ENCODE results near the gene ZBTB43.

ZBTB43 gene, protein sequence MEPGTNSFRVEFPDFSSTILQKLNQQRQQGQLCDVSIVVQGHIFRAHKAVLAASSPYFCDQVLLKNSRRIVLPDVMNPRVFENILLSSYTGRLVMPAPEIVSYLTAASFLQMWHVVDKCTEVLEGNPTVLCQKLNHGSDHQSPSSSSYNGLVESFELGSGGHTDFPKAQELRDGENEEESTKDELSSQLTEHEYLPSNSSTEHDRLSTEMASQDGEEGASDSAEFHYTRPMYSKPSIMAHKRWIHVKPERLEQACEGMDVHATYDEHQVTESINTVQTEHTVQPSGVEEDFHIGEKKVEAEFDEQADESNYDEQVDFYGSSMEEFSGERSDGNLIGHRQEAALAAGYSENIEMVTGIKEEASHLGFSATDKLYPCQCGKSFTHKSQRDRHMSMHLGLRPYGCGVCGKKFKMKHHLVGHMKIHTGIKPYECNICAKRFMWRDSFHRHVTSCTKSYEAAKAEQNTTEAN

DNA sequence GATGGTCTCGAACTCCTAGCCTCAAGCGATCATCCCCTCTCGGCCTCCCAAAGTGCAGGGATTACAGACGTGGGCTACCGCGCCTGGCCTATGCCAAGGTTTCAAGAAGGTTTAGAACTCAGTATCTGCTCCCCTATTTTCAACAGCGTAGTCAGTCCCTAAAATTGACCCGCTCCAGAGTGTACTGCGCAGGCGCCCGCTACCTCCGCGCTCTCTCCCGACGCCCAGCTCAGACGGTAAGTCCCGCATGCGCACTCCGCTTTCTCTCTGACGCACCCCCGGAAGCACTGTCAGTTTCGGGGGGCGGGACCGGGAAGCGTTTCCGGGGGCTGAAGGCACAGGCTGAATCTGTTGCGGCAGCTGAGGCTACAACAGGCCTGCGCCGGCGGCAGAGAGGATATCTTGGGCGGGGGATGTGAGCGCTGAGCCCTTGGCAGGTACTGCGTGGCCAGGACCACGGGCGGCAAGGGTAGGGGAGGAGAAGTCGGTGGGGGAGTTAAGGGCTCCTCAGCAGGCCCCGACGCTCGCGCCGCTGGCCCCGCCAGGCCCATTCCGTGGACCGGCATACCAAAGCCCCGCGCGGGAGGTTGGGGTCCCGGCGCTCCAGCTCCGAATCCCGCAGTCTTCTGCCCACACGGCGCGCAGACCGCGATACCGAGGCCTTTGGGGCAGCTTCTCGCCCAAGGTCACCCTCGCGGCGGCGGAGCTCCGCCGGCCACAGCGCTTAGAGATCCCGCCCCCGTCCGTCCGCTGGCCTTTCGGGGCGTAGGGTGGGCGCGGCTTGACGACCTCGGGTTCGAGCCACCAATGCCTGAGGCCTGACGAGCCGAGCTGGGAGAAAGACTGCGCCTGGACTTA, at the start of gene ZBTB43:
Gene ZBTB43 (plus strand): TSS at position 345 of the 858 bp plus-strand sequence. CDS start 27,470 bp downstream, outside the sequence.
- Histone ChIP-seq H3K9me3 (ENCODE audit: control insufficient read depth, insufficient read depth, low read length) (no peaks in the 10 kb centered on the region), H3K9ac (ENCODE audit: low read depth, low read length) (peak within 1 kb of the TSS; percentile 60), H3K36me3 (ENCODE audit: control insufficient read depth, insufficient read depth, low read length) (no peaks in the 10 kb centered on the region), H3K27me3 (ENCODE audit: control insufficient read depth, insufficient read depth, low read length) (peaks cover 2% of the 10 kb centered on the region), H3K4me3 (ENCODE audit: low read depth, low read length) (peak within 1 kb of the TSS; percentile 90), H3K4me1 (ENCODE audit: control insufficient read depth, insufficient read depth, low read length) (peaks cover 6% of the 10 kb centered on the region)

DNA sequence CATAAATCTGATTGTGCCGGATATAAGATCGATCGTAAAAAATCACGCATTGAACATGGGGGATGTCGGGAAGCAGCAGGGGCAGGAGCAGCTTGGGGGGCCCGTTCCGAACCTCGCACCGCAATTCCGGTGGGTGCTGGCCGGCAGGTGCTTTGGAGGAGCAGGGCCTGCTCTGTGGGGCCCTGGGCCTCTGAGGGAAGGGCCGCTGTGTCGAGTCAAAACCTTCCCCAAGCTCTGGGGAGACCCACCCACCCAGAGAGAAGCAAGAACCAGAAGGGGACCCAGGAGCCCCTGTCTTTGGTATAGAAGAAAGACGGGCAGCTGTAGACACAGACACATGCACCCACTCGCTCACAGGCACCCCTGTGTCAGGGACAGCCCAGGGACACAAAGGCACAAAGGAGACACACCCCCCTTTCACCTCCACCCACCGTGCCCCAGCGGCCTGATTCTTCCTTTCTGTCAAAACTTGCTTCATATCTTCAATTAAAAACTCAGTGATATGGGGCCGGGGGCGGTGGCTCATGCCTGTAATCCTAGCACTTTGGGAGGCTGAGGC, 49.4 kb upstream of the ZBTB43 start:
- Histone ChIP-seq H3K4me3 (ENCODE audit: low read depth, low read length) (no peak overlapping the region), H3K9me3 (ENCODE audit: control insufficient read depth, insufficient read depth, low read length) (no peaks in the 10 kb centered on the region), H3K9ac (ENCODE audit: low read depth, low read length) (no peak overlapping the region), H3K27me3 (ENCODE audit: control insufficient read depth, insufficient read depth, low read length) (no peaks in the 10 kb centered on the region), H3K36me3 (ENCODE audit: control insufficient read depth, insufficient read depth, low read length) (no peaks in the 10 kb centered on the region), H3K4me1 (ENCODE audit: control insufficient read depth, insufficient read depth, low read length) (no peaks in the 10 kb centered on the region)

DNA sequence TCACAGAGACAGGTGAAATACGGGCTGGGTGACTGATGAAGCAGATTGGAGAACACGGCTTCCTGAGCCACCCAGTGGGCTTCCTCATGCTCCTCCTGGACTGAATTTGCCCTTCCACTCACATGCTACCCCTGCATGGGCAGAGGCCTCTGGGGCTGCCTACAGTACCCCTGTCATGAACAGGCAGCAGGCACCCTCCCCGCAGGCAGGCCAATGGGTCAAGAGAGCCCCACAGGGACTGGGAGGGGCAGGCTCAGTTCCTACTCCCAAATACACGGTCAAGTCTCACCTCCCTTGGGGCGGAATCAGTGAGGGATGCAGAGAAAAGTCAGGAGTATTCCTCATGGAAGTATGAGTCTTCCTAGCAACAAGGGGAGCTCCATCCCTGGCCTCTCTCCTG, 48.6 kb upstream of the ZBTB43 start:
- H3K27me3 ChIP-seq (ENCODE audit: control insufficient read depth, insufficient read depth, low read length) = no peaks in the 10 kb centered on the region
- H3K4me3 ChIP-seq (ENCODE audit: low read depth, low read length) = no peak overlapping the region
- no peaks in the 10 kb centered on the region for H3K4me1 ChIP-seq (ENCODE audit: control insufficient read depth, insufficient read depth, low read length)
- no peaks in the 10 kb centered on the region for H3K36me3 ChIP-seq (ENCODE audit: control insufficient read depth, insufficient read depth, low read length)
- H3K9ac ChIP-seq (ENCODE audit: low read depth, low read length) = no peak overlapping the region
- H3K9me3 ChIP-seq (ENCODE audit: control insufficient read depth, insufficient read depth, low read length) = no peaks in the 10 kb centered on the region

DNA sequence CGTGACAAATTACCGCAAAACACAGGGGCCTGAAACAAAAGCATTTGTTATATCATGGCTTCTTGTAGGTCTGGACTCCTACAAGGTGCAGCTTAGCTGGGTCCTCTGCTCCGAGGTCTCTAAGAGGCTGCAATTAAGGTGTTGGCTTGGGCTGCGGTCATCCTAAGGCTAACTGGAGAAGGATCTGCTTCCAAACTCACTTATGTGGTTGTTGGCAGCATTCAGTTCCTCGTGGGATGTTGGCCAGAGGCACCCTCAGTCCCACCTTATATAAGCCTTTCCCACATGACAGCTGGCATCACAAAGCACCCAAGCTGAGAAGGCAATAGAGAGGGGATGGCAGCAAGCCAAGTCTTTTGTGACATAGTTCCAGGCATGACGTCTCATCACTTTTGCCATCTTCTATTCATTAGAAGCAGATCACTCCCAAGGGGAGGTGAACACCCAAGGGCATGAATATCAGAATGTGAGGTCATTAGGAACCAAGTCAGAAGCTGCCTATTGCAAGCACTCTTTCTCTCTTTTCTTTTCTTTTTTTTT, 47.9 kb upstream of the ZBTB43 start:
- Histone ChIP-seq H3K27me3 (ENCODE audit: control insufficient read depth, insufficient read depth, low read length) (no peaks in the 10 kb centered on the region), H3K36me3 (ENCODE audit: control insufficient read depth, insufficient read depth, low read length) (no peaks in the 10 kb centered on the region), H3K9me3 (ENCODE audit: control insufficient read depth, insufficient read depth, low read length) (no peaks in the 10 kb centered on the region), H3K4me1 (ENCODE audit: control insufficient read depth, insufficient read depth, low read length) (no peaks in the 10 kb centered on the region), H3K4me3 (ENCODE audit: low read depth, low read length) (no peak overlapping the region), H3K9ac (ENCODE audit: low read depth, low read length) (no peak overlapping the region)

DNA sequence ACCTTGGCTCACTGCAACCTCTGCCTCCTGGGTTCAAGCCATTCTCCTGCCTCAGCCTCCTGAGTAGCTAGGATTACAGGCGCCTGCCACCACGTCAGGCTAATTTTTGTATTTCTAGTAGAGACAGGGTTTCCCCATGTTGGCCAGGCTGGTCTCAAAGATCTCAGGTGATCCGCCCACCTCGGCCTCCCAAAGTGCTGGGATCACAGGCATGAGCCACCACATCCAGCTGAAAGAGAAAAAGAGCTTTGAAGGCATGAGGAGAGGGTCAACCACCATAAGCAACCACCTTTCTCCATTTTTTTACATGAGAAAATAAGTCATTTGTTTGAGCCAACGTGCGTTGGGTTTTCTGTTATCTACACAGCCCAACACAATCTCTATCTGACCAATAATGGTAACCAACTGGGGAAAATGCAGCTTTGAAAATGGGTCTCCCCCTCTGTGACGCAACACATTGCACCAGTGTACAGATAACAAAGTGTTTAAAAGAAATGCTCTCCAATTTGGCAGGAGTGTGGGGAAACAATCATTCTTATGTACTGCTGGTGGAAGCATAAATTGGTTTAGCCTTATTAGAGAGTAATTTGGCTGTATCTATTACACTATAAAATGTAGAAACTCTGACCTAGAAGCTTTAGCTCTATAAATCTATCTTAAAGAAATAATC, 45.8 kb upstream of the ZBTB43 start:
- Histone ChIP-seq H3K27me3 (ENCODE audit: control insufficient read depth, insufficient read depth, low read length) (no peaks in the 10 kb centered on the region), H3K4me3 (ENCODE audit: low read depth, low read length) (no peak overlapping the region), H3K9ac (ENCODE audit: low read depth, low read length) (no peak overlapping the region), H3K4me1 (ENCODE audit: control insufficient read depth, insufficient read depth, low read length) (no peaks in the 10 kb centered on the region), H3K9me3 (ENCODE audit: control insufficient read depth, insufficient read depth, low read length) (no peaks in the 10 kb centered on the region), H3K36me3 (ENCODE audit: control insufficient read depth, insufficient read depth, low read length) (no peaks in the 10 kb centered on the region)

DNA sequence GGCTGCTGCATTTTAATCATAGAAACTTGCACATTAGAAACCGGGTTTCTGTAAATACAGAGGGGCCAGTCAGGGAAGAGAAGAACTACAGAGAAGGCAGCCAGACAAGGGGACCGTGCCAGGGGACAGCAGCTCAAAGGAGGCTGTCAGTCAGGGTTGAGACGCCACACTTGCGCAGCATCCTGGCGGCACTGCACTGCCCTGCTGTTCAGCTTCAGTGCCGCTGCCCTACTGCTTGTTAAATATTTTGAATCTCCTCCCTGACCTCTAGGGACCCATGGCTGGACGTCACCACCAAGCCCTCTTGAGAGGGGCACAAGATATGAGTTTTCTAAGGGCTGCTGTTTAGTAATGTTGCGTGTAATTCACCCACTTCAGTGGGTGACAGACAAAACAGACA, 43.6 kb upstream of the ZBTB43 start:
- Histone ChIP-seq H3K9me3 (ENCODE audit: control insufficient read depth, insufficient read depth, low read length) (no peaks in the 10 kb centered on the region), H3K4me3 (ENCODE audit: low read depth, low read length) (no peak overlapping the region), H3K9ac (ENCODE audit: low read depth, low read length) (no peak overlapping the region), H3K4me1 (ENCODE audit: control insufficient read depth, insufficient read depth, low read length) (no peaks in the 10 kb centered on the region), H3K27me3 (ENCODE audit: control insufficient read depth, insufficient read depth, low read length) (no peaks in the 10 kb centered on the region), H3K36me3 (ENCODE audit: control insufficient read depth, insufficient read depth, low read length) (no peaks in the 10 kb centered on the region)

DNA sequence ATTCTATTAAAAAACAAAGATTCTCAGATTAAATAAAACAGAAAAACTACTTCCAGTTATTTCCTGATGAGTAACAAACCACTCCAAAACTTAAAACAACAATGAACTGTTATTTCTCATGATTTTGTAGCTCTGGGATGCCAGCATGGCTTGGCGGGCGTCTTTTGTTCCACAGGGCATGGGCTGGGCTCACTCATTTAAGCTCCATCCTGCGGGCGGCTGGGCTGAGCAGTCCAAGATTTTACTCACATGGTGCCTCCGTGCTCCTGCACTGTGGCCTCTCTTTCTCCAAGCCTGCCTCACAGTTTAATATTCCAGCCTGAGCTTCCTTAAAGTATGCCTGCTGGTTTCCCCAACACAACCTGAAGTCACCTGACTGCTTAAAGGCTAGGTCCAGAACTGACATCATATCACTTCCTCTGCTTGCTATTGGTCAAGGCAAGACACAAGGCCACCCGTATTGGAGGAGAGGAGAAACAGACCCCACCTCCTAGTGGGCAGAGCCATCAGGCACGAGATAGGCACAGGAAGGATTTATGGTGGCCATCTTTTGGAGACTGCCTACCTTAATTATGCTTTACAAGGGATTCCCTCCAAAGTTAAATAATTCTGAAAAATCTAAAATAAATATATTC, 41.6 kb upstream of the ZBTB43 start:
- H3K4me3 ChIP-seq (ENCODE audit: low read depth, low read length) = no peak overlapping the region
- no peaks in the 10 kb centered on the region for H3K4me1 ChIP-seq (ENCODE audit: control insufficient read depth, insufficient read depth, low read length)
- no peaks in the 10 kb centered on the region for H3K9me3 ChIP-seq (ENCODE audit: control insufficient read depth, insufficient read depth, low read length)
- no peak overlapping the region for H3K9ac ChIP-seq (ENCODE audit: low read depth, low read length)
- no peaks in the 10 kb centered on the region for H3K36me3 ChIP-seq (ENCODE audit: control insufficient read depth, insufficient read depth, low read length)
- H3K27me3 ChIP-seq (ENCODE audit: control insufficient read depth, insufficient read depth, low read length) = no peaks in the 10 kb centered on the region

DNA sequence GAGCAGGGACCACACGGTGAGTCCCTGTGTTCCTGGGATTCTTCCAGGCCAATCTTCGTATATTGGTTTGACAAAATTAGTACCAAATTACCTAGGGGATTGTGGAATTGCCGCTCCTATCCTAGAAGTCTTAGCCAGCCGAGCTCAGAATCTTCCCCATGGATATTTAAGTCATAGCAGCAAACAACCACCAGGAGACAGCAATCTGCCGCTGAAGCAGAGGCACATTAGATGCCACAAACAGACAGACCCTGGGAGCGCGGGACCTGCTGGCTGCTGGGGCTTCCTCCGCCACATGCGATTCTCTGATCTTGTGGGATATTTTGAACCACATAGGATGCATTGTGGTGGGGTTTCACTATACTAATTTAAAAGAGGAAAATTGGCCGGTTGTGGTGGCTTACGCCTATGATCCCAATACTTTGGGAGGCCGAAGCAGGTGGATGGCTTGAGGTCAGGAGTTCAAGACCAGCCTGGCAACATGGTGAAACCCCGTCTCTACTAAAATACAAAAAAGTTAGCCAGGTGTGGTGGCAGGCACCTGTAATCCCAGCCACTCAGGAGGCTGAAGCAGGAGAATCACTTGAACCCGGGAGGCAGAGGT, 31.7 kb upstream of the ZBTB43 start:
- H3K4me1 ChIP-seq (ENCODE audit: control insufficient read depth, insufficient read depth, low read length) = no peaks in the 10 kb centered on the region
- H3K36me3 ChIP-seq (ENCODE audit: control insufficient read depth, insufficient read depth, low read length) = no peaks in the 10 kb centered on the region
- H3K27me3 ChIP-seq (ENCODE audit: control insufficient read depth, insufficient read depth, low read length) = no peaks in the 10 kb centered on the region
- no peaks in the 10 kb centered on the region for H3K9me3 ChIP-seq (ENCODE audit: control insufficient read depth, insufficient read depth, low read length)
- no peak overlapping the region for H3K4me3 ChIP-seq (ENCODE audit: low read depth, low read length)
- H3K9ac ChIP-seq (ENCODE audit: low read depth, low read length) = no peak overlapping the region

DNA sequence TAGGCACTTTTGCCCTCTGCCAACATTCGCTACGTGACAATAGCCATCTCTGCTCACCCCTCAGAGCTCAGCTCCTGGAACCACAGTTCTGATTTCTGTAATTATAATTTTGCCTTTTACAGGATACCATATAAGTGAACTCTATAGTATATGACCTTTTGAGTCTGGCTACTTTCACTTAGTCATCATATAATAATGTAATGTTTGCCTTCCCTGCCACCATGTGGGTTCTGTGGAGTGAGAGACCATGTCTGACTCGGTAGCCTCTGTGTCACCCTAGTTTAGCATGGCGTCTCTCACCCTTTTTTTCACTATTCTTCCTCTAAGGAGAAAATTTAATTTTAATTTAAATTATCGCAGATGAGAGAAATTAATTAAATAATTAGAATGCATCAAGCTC, 28.9 kb upstream of the ZBTB43 start:
- no peaks in the 10 kb centered on the region for H3K27me3 ChIP-seq (ENCODE audit: control insufficient read depth, insufficient read depth, low read length)
- no peak overlapping the region for H3K4me3 ChIP-seq (ENCODE audit: low read depth, low read length)
- H3K9ac ChIP-seq (ENCODE audit: low read depth, low read length) = no peak overlapping the region
- no peaks in the 10 kb centered on the region for H3K36me3 ChIP-seq (ENCODE audit: control insufficient read depth, insufficient read depth, low read length)
- no peaks in the 10 kb centered on the region for H3K4me1 ChIP-seq (ENCODE audit: control insufficient read depth, insufficient read depth, low read length)
- no peaks in the 10 kb centered on the region for H3K9me3 ChIP-seq (ENCODE audit: control insufficient read depth, insufficient read depth, low read length)

DNA sequence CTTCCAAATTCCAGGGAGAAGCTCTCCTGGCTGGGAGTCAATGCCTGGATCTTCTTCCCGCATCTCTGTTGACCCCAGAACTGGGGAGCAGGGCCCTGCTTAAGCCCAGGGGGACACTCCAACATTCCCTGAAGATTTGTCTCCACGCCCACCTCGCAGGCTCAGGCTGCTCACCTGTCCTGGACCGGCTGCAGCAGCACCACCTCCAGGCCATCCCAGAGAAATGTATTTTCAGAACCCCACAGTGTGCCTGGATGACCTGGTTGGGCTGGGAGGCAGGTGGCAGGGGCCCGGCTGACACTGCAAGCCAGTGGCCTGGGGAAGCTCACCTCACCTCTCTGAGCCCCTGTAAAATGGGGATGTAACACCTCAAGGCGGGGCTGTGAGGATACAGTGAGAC, 27.1 kb upstream of the ZBTB43 start:
- H3K9ac ChIP-seq (ENCODE audit: low read depth, low read length) = no peak overlapping the region
- peaks cover 5% of the 10 kb centered on the region for H3K27me3 ChIP-seq (ENCODE audit: control insufficient read depth, insufficient read depth, low read length)
- no peaks in the 10 kb centered on the region for H3K9me3 ChIP-seq (ENCODE audit: control insufficient read depth, insufficient read depth, low read length)
- H3K4me3 ChIP-seq (ENCODE audit: low read depth, low read length) = no peak overlapping the region
- H3K36me3 ChIP-seq (ENCODE audit: control insufficient read depth, insufficient read depth, low read length) = no peaks in the 10 kb centered on the region
- H3K4me1 ChIP-seq (ENCODE audit: control insufficient read depth, insufficient read depth, low read length) = peaks cover 3% of the 10 kb centered on the region
